HAP-1 (cell line): ENCODE measurements around the gene CAPN13.

ENCODE experiments used
- DNase-seq, 2 experiments: peaks; one replicate each; pipeline ENCODE4 v3.0.0-alpha.2; 2016 to 2020; ENCODE audit warnings: low spot score in 2 of 2
- H3K27me3 ChIP-seq: fragments of 250-450 bp; sonication (Bioruptor Pico); 2 replicates; pipeline ENCODE4 v1.5.1; 2020; ENCODE audit warnings: low read depth, mild to moderate bottlenecking, moderate library complexity
- H3K36me3 ChIP-seq: fragments of 250-450 bp; sonication (Bioruptor Pico); replicated peaks from 2 replicates; pipeline ENCODE4 v1.5.1; 2020; ENCODE audit warnings: mild to moderate bottlenecking
- H3K4me1 ChIP-seq: fragments of 250-450 bp; sonication (Bioruptor Pico); 2 replicates; pipeline ENCODE4 v1.5.1; 2020; ENCODE audit warnings: mild to moderate bottlenecking
- H3K4me3 ChIP-seq: fragments of 250-450 bp; sonication (Bioruptor Pico); 2 replicates; pipeline ENCODE4 v1.5.1; 2020; ENCODE audit warnings: mild to moderate bottlenecking, moderate library complexity
- H3K9me3 ChIP-seq: fragments of 250-450 bp; sonication (Bioruptor Pico); 2 replicates; pipeline ENCODE4 v1.5.1; 2020; ENCODE audit warnings: mild to moderate bottlenecking, moderate library complexity
- in situ Hi-C: fragments of 300-500 bp; cut with MboI; formaldehyde crosslinking; loops from 3 replicates; pipeline ENCODE4 v1.14.3; 2020; ENCODE audit warnings: low sequenced_read_pairs, inconsistent platforms, mixed read lengths

The CAPN13 gene

GRCh38 chr2:30741576-30741975 is 65.7 kb downstream of the CAPN13 start:
- H3K27me3 ChIP-seq, result no peaks in the 10 kb centered on the region
- H3K4me1 ChIP-seq, result no peaks in the 10 kb centered on the region
- H3K9me3 ChIP-seq, result no peaks in the 10 kb centered on the region
- H3K4me3 ChIP-seq, result no peak overlapping the region
- DNase-seq, result no peak
- in situ Hi-C loops, result no loop called here
- no peaks in the 10 kb centered on the region for H3K36me3 ChIP-seq

GRCh38 chr2:30738141-30738911 is 68.9 kb downstream of the CAPN13 start:
- Histone ChIP-seq H3K36me3 (no peaks in the 10 kb centered on the region), H3K4me3 (no peak overlapping the region), H3K27me3 (peaks cover 2% of the 10 kb centered on the region), H3K9me3 (no peaks in the 10 kb centered on the region), H3K4me1 (no peaks in the 10 kb centered on the region)
- DNase-seq, result no peak
- in situ Hi-C loops, result no loop called here

- no peak for DNase-seq
- Histone ChIP-seq H3K27me3 (peaks cover 2% of the 10 kb centered on the region), H3K9me3 (no peaks in the 10 kb centered on the region), H3K4me1 (no peaks in the 10 kb centered on the region), H3K4me3 (no peak overlapping the region), H3K36me3 (no peaks in the 10 kb centered on the region)
- in situ Hi-C loops, result no loop called here
These were observed 70.0 kb downstream of the CAPN13 start for GRCh38 chr2:30737326-30737610.

- H3K4me1 ChIP-seq, result no peaks in the 10 kb centered on the region
- no peak for DNase-seq
- H3K27me3 ChIP-seq, result peaks cover 2% of the 10 kb centered on the region
- no peaks in the 10 kb centered on the region for H3K36me3 ChIP-seq
- in situ Hi-C loops, result no loop called here
- H3K9me3 ChIP-seq, result no peaks in the 10 kb centered on the region
- no peak overlapping the region for H3K4me3 ChIP-seq
These were observed 70.6 kb downstream of the CAPN13 start for GRCh38 chr2:30736461-30737325.

- Histone ChIP-seq H3K4me3 (no peak overlapping the region), H3K36me3 (no peaks in the 10 kb centered on the region), H3K27me3 (peaks cover 5% of the 10 kb centered on the region), H3K4me1 (no peaks in the 10 kb centered on the region), H3K9me3 (no peaks in the 10 kb centered on the region)
- DNase-seq, result no peak
- in situ Hi-C loops, result no loop called here
These were observed 73.2 kb downstream of the CAPN13 start for GRCh38 chr2:30733876-30734520.

- Histone ChIP-seq H3K4me3 (no peak overlapping the region), H3K27me3 (peaks cover 7% of the 10 kb centered on the region), H3K36me3 (no peaks in the 10 kb centered on the region), H3K9me3 (no peaks in the 10 kb centered on the region), H3K4me1 (no peaks in the 10 kb centered on the region)
- DNase-seq, result no peak
- in situ Hi-C loops, result no loop called here
These were observed 74.4 kb downstream of the CAPN13 start for GRCh38 chr2:30732876-30733275.

GRCh38 chr2:30732376-30732775 is 74.9 kb downstream of the CAPN13 start:
- Histone ChIP-seq H3K4me1 (no peaks in the 10 kb centered on the region), H3K27me3 (peaks cover 11% of the 10 kb centered on the region), H3K9me3 (no peaks in the 10 kb centered on the region), H3K36me3 (no peaks in the 10 kb centered on the region), H3K4me3 (no peak overlapping the region)
- in situ Hi-C loops, result no loop called here
- no peak for DNase-seq

GRCh38 chr2:30731706-30732105 is 75.5 kb downstream of the CAPN13 start:
- in situ Hi-C loops, result no loop called here
- no peaks in the 10 kb centered on the region for H3K36me3 ChIP-seq
- no peak for DNase-seq
- no peaks in the 10 kb centered on the region for H3K9me3 ChIP-seq
- no peaks in the 10 kb centered on the region for H3K4me1 ChIP-seq
- no peak overlapping the region for H3K4me3 ChIP-seq
- H3K27me3 ChIP-seq, result peaks cover 16% of the 10 kb centered on the region

GRCh38 chr2:30730736-30731647 is 76.3 kb downstream of the CAPN13 start:
- Histone ChIP-seq H3K4me1 (no peaks in the 10 kb centered on the region), H3K27me3 (peaks cover 16% of the 10 kb centered on the region), H3K4me3 (no peak overlapping the region), H3K9me3 (no peaks in the 10 kb centered on the region), H3K36me3 (no peaks in the 10 kb centered on the region)
- DNase-seq, result no peak
- in situ Hi-C loops, result no loop called here

- Histone ChIP-seq H3K36me3 (no peaks in the 10 kb centered on the region), H3K4me1 (no peaks in the 10 kb centered on the region), H3K9me3 (no peaks in the 10 kb centered on the region), H3K4me3 (no peak overlapping the region), H3K27me3 (peaks cover 18% of the 10 kb centered on the region)
- in situ Hi-C loops, result no loop called here
- DNase-seq, result no peak
These were observed 78.2 kb downstream of the CAPN13 start for GRCh38 chr2:30729031-30729430.

GRCh38 chr2:30722936-30723725 is 84.1 kb downstream of the CAPN13 start:
- Histone ChIP-seq H3K9me3 (no peaks in the 10 kb centered on the region), H3K4me1 (no peaks in the 10 kb centered on the region), H3K36me3 (no peaks in the 10 kb centered on the region), H3K27me3 (peaks cover 17% of the 10 kb centered on the region), H3K4me3 (no peak overlapping the region)
- in situ Hi-C loops, result no loop called here
- peak in 1 of 2 experiments; percentile 2 for DNase-seq

- H3K27me3 ChIP-seq, result peaks cover 8% of the 10 kb centered on the region
- peak in 1 of 2 experiments; percentile 1 for DNase-seq
- no peak overlapping the region for H3K4me3 ChIP-seq
- in situ Hi-C loops, result no loop called here
- H3K4me1 ChIP-seq, result no peaks in the 10 kb centered on the region
- no peaks in the 10 kb centered on the region for H3K9me3 ChIP-seq
- no peaks in the 10 kb centered on the region for H3K36me3 ChIP-seq
These were observed 85.3 kb downstream of the CAPN13 start for GRCh38 chr2:30721668-30722647.
